ENCODE data around the gene TAS2R60.
"Not testable (repeated sequence)": the region's sequence is repeated elsewhere in the genome, so short reads cannot be mapped to it uniquely, and the experiment has no call there.

The TAS2R60 gene

GRCh38 chr7:143479055-143479766 lies 36.0 kb downstream of the TAS2R60 start:
- DNase-seq (ENCODE audit: low read depth in 2 of 2): no peak

DNA sequence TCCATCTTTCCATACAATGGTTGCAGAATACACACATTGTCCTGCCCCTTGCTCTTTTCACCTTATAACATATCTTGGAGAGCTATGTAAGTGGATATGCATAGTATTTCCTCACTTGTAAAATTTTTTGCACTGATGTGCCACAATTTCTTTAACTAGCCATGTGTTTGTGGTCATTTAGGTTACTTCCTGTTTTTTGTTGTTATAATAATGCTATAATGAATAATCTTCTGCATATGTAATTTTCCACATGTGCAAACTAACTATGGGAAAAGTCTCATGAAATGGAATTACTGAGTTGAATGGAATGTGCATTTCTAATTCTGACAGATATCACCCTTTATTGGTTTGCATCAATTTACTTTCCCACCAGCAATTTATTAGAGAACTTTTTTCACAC lies 37.2 kb downstream of the TAS2R60 start:
- DNase-seq (ENCODE audit: low read depth in 2 of 2): no peak

DNA sequence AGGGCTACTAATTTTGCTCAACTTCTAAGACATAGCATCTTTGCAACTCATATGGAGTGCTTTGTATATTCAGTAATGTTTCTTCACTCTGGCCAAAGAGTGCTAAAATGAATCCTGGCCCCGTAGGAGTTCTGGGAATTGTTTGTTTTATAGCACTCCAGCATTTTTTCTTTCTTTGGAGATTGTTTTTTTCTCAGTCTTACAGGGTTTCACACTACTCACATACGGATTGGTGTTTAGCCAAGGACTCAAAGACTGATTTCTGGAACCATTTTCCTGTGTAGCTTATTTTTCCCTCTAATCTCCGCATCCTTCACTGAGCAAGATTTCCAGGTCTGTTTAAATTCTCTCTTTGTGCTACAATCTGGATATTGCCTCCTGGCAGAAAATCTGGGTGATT lies 40.9 kb downstream of the TAS2R60 start:
- no peak for DNase-seq (ENCODE audit: low read depth in 2 of 2)

GRCh38 chr7:143485094-143485493 lies 41.8 kb downstream of the TAS2R60 start:
- DNase-seq (ENCODE audit: low read depth in 2 of 2): no peak

- no peak for DNase-seq (ENCODE audit: low read depth in 2 of 2)
Observed at GRCh38 chr7:143485500-143485899, 42.2 kb downstream of the TAS2R60 start.

DNA sequence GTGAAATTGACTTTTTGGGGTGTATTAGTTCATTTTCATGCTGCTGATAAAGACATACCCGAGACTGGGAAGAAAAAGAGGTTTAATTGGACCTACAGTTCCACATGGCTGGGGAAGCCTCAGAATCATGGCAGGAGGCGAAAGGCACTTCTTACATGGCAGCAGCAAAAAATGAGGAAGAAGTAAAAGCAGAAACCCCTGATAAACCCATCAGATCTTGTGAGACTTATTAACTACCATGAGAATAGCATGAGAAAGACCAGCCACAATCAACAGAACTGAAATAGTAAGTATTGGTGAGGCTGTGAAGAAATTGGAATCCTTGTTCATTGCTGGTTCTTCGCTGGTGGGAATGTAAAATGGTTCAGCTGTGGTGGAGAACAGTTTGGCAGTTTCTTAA lies 43.0 kb downstream of the TAS2R60 start:
- DNase-seq (ENCODE audit: low read depth in 2 of 2): not testable (repeated sequence)

GRCh38 chr7:143487061-143487460 lies 43.8 kb downstream of the TAS2R60 start:
- DNase-seq (ENCODE audit: low read depth in 2 of 2): no peak

GRCh38 chr7:143487566-143487965 lies 44.3 kb downstream of the TAS2R60 start:
- DNase-seq (ENCODE audit: low read depth in 2 of 2): no peak

DNA sequence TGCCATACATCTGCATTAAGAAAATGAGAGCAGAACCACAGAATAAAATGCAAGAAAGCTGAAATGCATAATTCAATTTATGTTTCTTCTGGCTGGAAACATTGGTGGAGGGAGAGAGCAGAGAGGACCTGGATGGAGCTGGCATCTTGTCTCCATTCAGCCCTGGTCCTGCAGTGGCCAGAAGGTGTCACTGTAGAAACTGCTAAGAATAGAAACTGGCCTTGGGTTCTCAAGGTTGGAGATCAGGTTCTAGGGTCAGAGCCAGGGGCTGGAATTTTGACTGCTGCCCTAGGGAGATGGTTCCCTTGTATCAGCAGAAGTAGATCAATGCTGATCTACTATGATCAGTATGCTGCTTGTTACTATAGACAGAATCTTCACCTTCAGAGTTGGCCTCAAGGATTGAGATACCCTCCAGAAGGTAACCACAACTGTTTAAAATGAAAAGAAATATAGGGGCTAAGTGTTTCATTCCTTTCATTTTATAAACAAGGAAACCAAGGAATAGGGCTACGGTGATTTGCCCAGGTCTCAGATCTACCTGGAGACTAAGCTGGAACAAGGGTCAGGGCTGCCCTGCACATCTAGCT lies 47.6 kb downstream of the TAS2R60 start:
- no peak for DNase-seq (ENCODE audit: low read depth in 2 of 2)

DNA sequence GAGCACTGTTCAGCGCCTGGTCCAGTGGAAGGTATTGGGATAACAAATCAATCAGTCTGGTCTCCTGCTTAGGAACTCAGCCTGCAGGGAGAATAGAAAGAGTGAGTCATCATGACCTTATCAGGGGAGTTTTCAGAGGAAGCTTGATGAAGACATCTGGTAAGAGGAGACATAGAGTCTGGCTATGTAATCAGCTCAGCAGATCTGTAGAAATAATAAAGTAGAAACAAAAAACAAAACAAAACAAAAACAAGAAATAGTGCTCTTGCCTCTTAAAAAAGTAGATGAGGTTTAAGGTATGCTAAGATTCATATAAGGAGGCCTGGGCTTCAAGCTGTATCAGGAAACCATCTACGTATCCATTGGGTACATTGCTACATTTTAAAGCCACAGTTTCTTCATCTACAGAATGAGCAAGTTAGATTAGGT lies 48.8 kb downstream of the TAS2R60 start:
- no peak for DNase-seq (ENCODE audit: low read depth in 2 of 2)

GRCh38 chr7:143492799-143493739 lies 49.8 kb downstream of the TAS2R60 start:
- no peak for DNase-seq (ENCODE audit: low read depth in 2 of 2)

DNA sequence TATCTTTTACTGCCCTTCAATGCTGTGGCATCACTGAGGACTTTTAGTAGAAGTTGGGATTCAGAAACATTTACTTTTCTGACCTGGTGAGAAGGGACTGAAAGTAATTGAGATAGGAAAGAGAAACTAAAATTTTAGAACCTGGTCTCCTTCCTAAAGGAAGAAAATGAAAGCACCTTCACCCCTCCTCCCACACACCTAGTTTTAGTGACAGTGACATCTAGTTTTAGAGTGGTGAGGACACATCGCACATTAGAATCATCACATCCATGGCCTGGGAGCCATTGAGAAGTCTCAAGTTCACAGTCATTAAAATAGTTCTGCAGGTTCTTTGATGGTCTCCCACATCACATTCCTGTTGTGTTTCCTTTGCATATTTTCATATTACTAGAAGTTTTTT lies 50.5 kb downstream of the TAS2R60 start:
- DNase-seq (ENCODE audit: low read depth in 2 of 2): no peak

Data from stimulated activated CD8-positive, alpha-beta memory T cell treated with anti-CD3 and anti-CD28 coated beads, Interleukin-7, amount 100 ng/mL, for 4 hours (primary cell).